ENCODE measurements around the gene NRXN3.

NRXN3 gene

GRCh38 chr14:79448960-79449359, 1278.8 kb downstream of the NRXN3 start:
- DNase-seq: no peak

- DNase-seq: no peak
Observed at GRCh38 chr14:79451601-79452000, 1281.4 kb downstream of the NRXN3 start.

GRCh38 chr14:79453276-79453675, 1283.1 kb downstream of the NRXN3 start:
- DNase-seq: peak in 1 of 2 experiments; percentile 15

GRCh38 chr14:79464468-79464867, 1294.3 kb downstream of the NRXN3 start:
- no peak for DNase-seq

- no peak for DNase-seq
Observed at GRCh38 chr14:79465651-79466050, 1295.5 kb downstream of the NRXN3 start.

- DNase-seq: no peak
Observed at GRCh38 chr14:79466938-79467527, 1296.9 kb downstream of the NRXN3 start.

- DNase-seq: no peak
Observed at GRCh38 chr14:79467835-79468234, 1297.7 kb downstream of the NRXN3 start.

GRCh38 chr14:79468486-79468885, 1298.3 kb downstream of the NRXN3 start:
- DNase-seq: no peak

- DNase-seq: peak; percentile 34 to 52
Observed at GRCh38 chr14:79473651-79474050, 1303.5 kb downstream of the NRXN3 start.

GRCh38 chr14:79475887-79476532, 1305.8 kb downstream of the NRXN3 start:
- DNase-seq: no peak

GRCh38 chr14:79476552-79476951, 1306.4 kb downstream of the NRXN3 start:
- DNase-seq: no peak

GRCh38 chr14:79480212-79480611, 1310.0 kb downstream of the NRXN3 start:
- DNase-seq: no peak

- DNase-seq: no peak
Observed at GRCh38 chr14:79482825-79483224, 1312.7 kb downstream of the NRXN3 start.

GRCh38 chr14:79483477-79484388, 1313.6 kb downstream of the NRXN3 start:
- peak in 1 of 2 experiments; percentile 4 for DNase-seq

GRCh38 chr14:79487632-79488031, 1317.5 kb downstream of the NRXN3 start:
- no peak for DNase-seq

GRCh38 chr14:79491161-79491560, 1321.0 kb downstream of the NRXN3 start:
- DNase-seq: no peak

GRCh38 chr14:79493081-79493645, 1323.0 kb downstream of the NRXN3 start:
- peak in 1 of 2 experiments; percentile 34 for DNase-seq

GRCh38 chr14:79496701-79497100, 1326.5 kb downstream of the NRXN3 start:
- DNase-seq: no peak

GRCh38 chr14:79500489-79500888, 1330.3 kb downstream of the NRXN3 start:
- no peak for DNase-seq

- no peak for DNase-seq
Observed at GRCh38 chr14:79502136-79502750, 1332.1 kb downstream of the NRXN3 start.

- DNase-seq: no peak
Observed at GRCh38 chr14:79502751-79503148, 1332.6 kb downstream of the NRXN3 start.

GRCh38 chr14:79510659-79511058, 1340.5 kb downstream of the NRXN3 start:
- peak; percentile 33 to 70 for DNase-seq

- DNase-seq: peak in 1 of 2 experiments; percentile 24
Observed at GRCh38 chr14:79511146-79511545, 1341.0 kb downstream of the NRXN3 start.

Measured in NCI-H446 (cell line).